Measurements from ENCODE around the gene C12orf57. TPM values are rescaled to one million over a fixed set of nuclear protein-coding genes. Genes with fewer than 3 reads are reported as not detected.

C12orf57 gene
- total and polyA plus RNA-seq, 2 of the 13 experiments (the other 11 are each of a cell fraction or from before 2014, with no cell fraction given), result 84.0 to 287 TPM

DNA sequence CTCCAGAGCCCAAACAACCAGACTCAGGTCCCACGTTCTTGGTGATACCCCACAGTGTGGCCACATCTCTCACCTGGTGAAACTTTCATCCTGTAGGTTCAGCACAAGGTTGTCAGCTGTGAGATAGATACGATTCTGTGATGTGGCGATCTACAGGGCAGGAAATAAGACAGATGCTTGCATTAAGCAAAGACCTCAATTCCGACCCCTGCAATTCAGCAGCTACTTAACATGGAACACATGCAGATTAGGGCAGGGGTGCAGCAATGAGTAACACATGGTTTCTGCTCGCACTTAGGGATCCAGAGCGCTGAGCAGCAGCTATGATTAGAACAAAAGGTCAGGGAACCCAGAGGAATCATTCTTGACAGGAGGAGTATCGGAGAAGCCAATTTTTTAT is 22.5 kb downstream of the C12orf57 start:
- TF ChIP-seq, protein P1, sequence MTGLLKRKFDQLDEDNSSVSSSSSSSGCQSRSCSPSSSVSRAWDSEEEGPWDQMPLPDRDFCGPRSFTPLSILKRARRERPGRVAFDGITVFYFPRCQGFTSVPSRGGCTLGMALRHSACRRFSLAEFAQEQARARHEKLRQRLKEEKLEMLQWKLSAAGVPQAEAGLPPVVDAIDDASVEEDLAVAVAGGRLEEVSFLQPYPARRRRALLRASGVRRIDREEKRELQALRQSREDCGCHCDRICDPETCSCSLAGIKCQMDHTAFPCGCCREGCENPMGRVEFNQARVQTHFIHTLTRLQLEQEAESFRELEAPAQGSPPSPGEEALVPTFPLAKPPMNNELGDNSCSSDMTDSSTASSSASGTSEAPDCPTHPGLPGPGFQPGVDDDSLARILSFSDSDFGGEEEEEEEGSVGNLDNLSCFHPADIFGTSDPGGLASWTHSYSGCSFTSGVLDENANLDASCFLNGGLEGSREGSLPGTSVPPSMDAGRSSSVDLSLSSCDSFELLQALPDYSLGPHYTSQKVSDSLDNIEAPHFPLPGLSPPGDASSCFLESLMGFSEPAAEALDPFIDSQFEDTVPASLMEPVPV (CRISPR knock-in tag; IDR thresholded peaks at IDR 0.05), result no peak
- no peak for TF ChIP-seq ZNF383 (CRISPR knock-in tag; IDR thresholded peaks at IDR 0.05; ENCODE audit: borderline replicate concordance)
- no peak for TF ChIP-seq ZNF878 (CRISPR knock-in tag; IDR thresholded peaks at IDR 0.05)
- TF ChIP-seq NFIC (IDR thresholded peaks at IDR 0.05; ENCODE audit: low read length), result no peak
- no peak for TF ChIP-seq MAFG (CRISPR knock-in tag; IDR thresholded peaks at IDR 0.05)
- no peak for TF ChIP-seq ZMAT3 (CRISPR knock-in tag; conservative IDR thresholded peaks at IDR 0.05)
- TF ChIP-seq SMYD3 (CRISPR knock-in tag; IDR thresholded peaks at IDR 0.05), result no peak
- TF ChIP-seq AHR (CRISPR knock-in tag; IDR thresholded peaks at IDR 0.05), result no peak
- TF ChIP-seq ZNF660 (CRISPR knock-in tag; IDR thresholded peaks at IDR 0.05; ENCODE audit: borderline replicate concordance, low read depth), result no peak
- TF ChIP-seq ZBED4 (CRISPR knock-in tag; IDR thresholded peaks at IDR 0.05; ENCODE audit: borderline replicate concordance), result no peak
- TF ChIP-seq EHMT2 (IDR thresholded peaks at IDR 0.05; ENCODE audit: borderline replicate concordance, low read depth, low read length), result no peak
- TF ChIP-seq SSRP1 (CRISPR knock-in tag; IDR thresholded peaks at IDR 0.05), result no peak
- TF ChIP-seq ZGPAT (CRISPR knock-in tag; IDR thresholded peaks at IDR 0.05), result no peak
- TF ChIP-seq ZBTB44 (CRISPR knock-in tag; IDR thresholded peaks at IDR 0.05), result no peak
- no peak for FAIRE-seq
- Histone ChIP-seq H3K9me3 (ENCODE audit: low read length) (no peaks in the 10 kb centered on the region), H2AFZ (ENCODE audit: low read length) (no peak overlapping the region), H3K36me3 (replicated peaks in 1 of 2; ENCODE audit: control insufficient read depth in 1 of 2, insufficient read depth in 2 of 2, low read length in 2 of 2) (peaks cover 22 to 38% of the 10 kb centered on the region in 2 experiments), H3K27ac (ENCODE audit: extremely low read length, insufficient read depth, low read length) (no peak overlapping the region), H3K9ac (ENCODE audit: insufficient read depth, low read depth, low read length) (no peak overlapping the region), H3K4me3 (replicated peaks in 1 of 3; ENCODE audit: insufficient read depth in 1 of 3, low read depth in 2 of 3, low read length in 3 of 3) (no peak overlapping the region), H3K4me2 (ENCODE audit: low read depth, low read length) (no peak overlapping the region), H4K20me1 (ENCODE audit: insufficient read depth, low read length) (no peaks in the 10 kb centered on the region; the same call in 1 of the 2 replicates), H3K4me1 (ENCODE audit: insufficient read depth, low read length) (peaks cover 51% of the 10 kb centered on the region), H3K79me2 (ENCODE audit: insufficient read depth, low read length) (peaks cover 32% of the 10 kb centered on the region), H3K27me3 (ENCODE audit: control insufficient read depth in 1 of 2, insufficient read depth in 2 of 2, low read length in 2 of 2) (no peaks in the 10 kb centered on the region; a peak in 1 of 5 replicates)
- in situ Hi-C loops (cut with HindIII; ENCODE audit: extremely low pct_ligation_motif_present, low pct_unique_long_range_greater_than_20kb) (no loop called here), intact Hi-C loops (cut with micrococcal nuclease; ENCODE audit: unreplicated experiment) (no loop called here)
- ChIA-PET POLR2A (interaction anchor here (1.1 to 1.2 kb wide), 2 partner anchors 20 to 23 kb away, joined by 3 to 4 read pairs; partner anchors contain the start of genes C12orf57 and RNU7-1), CTCF (ENCODE audit: low intra/inter-chr PET ratio, low total read pairs) (interaction anchor here (0.8 to 2.1 kb wide), 2 partner anchors 22 to 227 kb away, joined by 3 to 15 read pairs; partner anchors contain the start of genes C12orf57 and RNU7-1)
- no TSS peak for BruUV-seq (replicated peaks)
- no peak for ATAC-seq
- 98% methylated on average over 7 of the region's 7 CpGs for WGBS (ENCODE audit: low lambda C conversion rate)
- DNase-seq (ENCODE audit: low spot score), result no peak
